OCI-LY3 (cell line): ENCODE results near the gene L3MBTL4.

Experiments used
- CTCF ChIP-seq: fragments of 200-600, 300-600 bp; sonication (generic); IDR thresholded peaks from 2 replicates; pipeline ENCODE4 v1.5.1; 2014; ENCODE audit warnings: antibody characterized with exemption, low read length, low read depth
- EZH2phosphoT487 ChIP-seq: fragments of 200-600 bp; shearing (Covaris generic); IDR thresholded peaks from 2 replicates; pipeline ENCODE4 v1.6.1; 2018; ENCODE audit warnings: antibody characterized with exemption, mixed run types, low read depth

GRCh38 chr18:5964996-5965395 lies 449.7 kb downstream of the L3MBTL4 start:
- TF ChIP-seq EZH2phosphoT487, result no peak
- no peak for TF ChIP-seq CTCF
